Activated CD8-positive, alpha-beta memory T cell treated with anti-CD3 and anti-CD28 coated beads, Interleukin-2, amount 10 ng/mL, durations not matched to agents 7 days and 5 days (primary cell): ENCODE results near the gene ATF7. TPM values are rescaled to one million over a fixed set of nuclear protein-coding genes. Genes with fewer than 3 reads are reported as not detected.
A peak's percentile ranks its signal among the peaks of the same experiment; 100 is the strongest.
"Not testable (repeated sequence)": the region's sequence is repeated elsewhere in the genome, so short reads cannot be mapped to it uniquely, and the experiment has no call there.

ENCODE experiments used
- ATAC-seq: fragments of 150-1000 bp; cut with Tn5 transposase; one replicate; pipeline ENCODE4 v1.10.0; 2021; ENCODE audit warnings: moderate library complexity
- CTCF ChIA-PET: fragments of 350-600 bp; sonication (Branson Sonifier 250); formaldehyde crosslinking; loops from one replicate; lab custom pipeline; 2021; ENCODE audit warnings: antibody characterized with exemption; lab: Charles Lee
- DNase-seq: peaks from one replicate; pipeline ENCODE4 v3.0.0-alpha.2; 2020
- H3K27ac Mint-ChIP-seq: one replicate; pipeline ENCODE4 v1.8.0; 2021; ENCODE audit warnings: mild to moderate bottlenecking, mixed read lengths
- H3K27me3 Mint-ChIP-seq: one replicate; pipeline ENCODE4 v1.8.0; 2021; ENCODE audit warnings: mixed read lengths
- H3K36me3 Mint-ChIP-seq: one replicate; pipeline ENCODE4 v1.8.0; 2021; ENCODE audit warnings: mild to moderate bottlenecking, mixed read lengths
- H3K4me1 Mint-ChIP-seq: one replicate; pipeline ENCODE4 v1.8.0; 2021; ENCODE audit warnings: mixed read lengths
- H3K4me3 Mint-ChIP-seq: one replicate; pipeline ENCODE4 v1.8.0; 2021; ENCODE audit warnings: mild to moderate bottlenecking, moderate library complexity, mixed read lengths
- H3K9me3 Mint-ChIP-seq: one replicate; pipeline ENCODE4 v1.8.0; 2022; ENCODE audit warnings: low read depth, mixed read lengths
- total RNA-seq, 2 experiments: library from RNA; stranded (reverse); gene quantifications; one replicate each; pipeline ENCODE4 v1.2.3, GENCODE V29; 2021

ATF7 gene
- total RNA-seq, 2 experiments from 2014 or later, result 24.6 to 33.8 TPM

GRCh38 chr12:53482626-53483168 is 143.5 kb downstream of the ATF7 start:
- CTCF ChIA-PET, result interaction anchor here (0.5 to 2.2 kb wide), 8 partner anchors 9 to 597 kb away, joined by 3 to 9 read pairs (median 4); partner anchors contain the start of gene AAAS
- DNase-seq, result no peak
- Mint-ChIP-seq H3K27ac (no peak overlapping the region), H3K9me3 (no peaks in the 10 kb centered on the region), H3K36me3 (peaks cover 53% of the 10 kb centered on the region), H3K4me3 (no peak overlapping the region), H3K27me3 (no peaks in the 10 kb centered on the region), H3K4me1 (peaks cover 13% of the 10 kb centered on the region)
- peak; percentile 7 for ATAC-seq

DNA sequence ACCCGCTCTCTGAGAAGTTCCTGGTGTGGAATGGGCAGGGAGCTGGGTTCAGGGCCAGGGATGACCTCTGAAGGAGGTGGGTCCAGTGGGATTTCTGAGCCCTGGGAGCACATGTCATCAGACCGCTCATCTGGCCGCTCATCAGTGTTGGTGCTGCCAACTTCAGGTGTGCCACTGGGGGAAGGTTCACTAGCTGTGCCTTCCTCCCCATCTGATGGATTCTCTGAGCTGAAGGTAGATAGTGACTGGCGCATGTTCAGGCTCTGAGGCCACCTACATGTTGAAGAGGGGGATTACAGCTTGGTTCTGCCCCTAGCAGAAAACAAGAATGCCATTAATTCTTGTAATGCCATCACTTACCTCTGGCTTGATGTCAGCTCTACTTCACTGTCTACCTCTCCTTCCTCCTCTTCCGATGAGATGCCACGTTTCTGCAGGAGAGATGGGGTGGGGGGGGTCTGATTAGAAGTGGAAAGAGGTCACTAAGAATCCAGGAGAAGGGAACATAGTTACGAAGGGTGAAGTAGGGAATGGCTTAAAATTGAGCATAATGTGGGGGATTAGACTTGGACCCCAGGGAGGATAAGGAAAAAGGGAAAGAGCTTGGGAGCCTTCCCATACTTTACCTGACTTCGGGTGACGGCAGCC is 144.1 kb downstream of the ATF7 start:
- Mint-ChIP-seq H3K27ac (no peak overlapping the region), H3K4me3 (no peak overlapping the region), H3K9me3 (no peaks in the 10 kb centered on the region), H3K4me1 (peaks cover 13% of the 10 kb centered on the region), H3K36me3 (peaks cover 53% of the 10 kb centered on the region), H3K27me3 (no peaks in the 10 kb centered on the region)
- ATAC-seq (peak; percentile 38), DNase-seq (no peak)
- CTCF ChIA-PET, result interaction anchor here (0.6 to 2.2 kb wide), 7 partner anchors 9 to 161 kb away, joined by 3 to 9 read pairs (median 5); partner anchors contain the start of gene AAAS

DNA sequence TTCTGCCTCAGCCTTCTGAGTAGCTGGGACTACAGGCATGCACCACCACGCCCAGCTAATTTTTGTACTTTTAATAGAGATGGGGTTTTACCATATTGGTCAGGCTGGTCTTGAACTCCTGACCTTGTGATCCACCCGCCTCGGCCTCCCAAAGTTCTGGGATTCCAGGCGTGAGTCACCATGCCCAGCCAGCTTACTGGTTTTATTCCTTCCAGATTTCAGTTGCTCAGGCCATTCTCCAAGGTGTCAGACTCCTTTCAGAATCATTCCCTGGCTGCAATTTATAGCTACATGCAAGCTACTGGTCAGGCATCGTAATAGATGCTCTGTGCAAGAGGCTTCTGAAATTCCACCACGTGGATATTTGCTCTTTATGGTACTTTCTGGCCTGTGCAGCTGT is 144.7 kb downstream of the ATF7 start:
- H3K9me3 Mint-ChIP-seq, DNase-seq, ATAC-seq, H3K4me3 Mint-ChIP-seq, H3K27ac Mint-ChIP-seq, H3K27me3 Mint-ChIP-seq: not testable (repeated sequence)
- H3K36me3 Mint-ChIP-seq, result peaks cover 56% of the 10 kb centered on the region
- peaks cover 13% of the 10 kb centered on the region for H3K4me1 Mint-ChIP-seq
- CTCF ChIA-PET, result interaction anchor here (0.6 to 2.2 kb wide), 7 partner anchors 8 to 161 kb away, joined by 3 to 9 read pairs (median 5); partner anchors contain the start of gene AAAS

DNA sequence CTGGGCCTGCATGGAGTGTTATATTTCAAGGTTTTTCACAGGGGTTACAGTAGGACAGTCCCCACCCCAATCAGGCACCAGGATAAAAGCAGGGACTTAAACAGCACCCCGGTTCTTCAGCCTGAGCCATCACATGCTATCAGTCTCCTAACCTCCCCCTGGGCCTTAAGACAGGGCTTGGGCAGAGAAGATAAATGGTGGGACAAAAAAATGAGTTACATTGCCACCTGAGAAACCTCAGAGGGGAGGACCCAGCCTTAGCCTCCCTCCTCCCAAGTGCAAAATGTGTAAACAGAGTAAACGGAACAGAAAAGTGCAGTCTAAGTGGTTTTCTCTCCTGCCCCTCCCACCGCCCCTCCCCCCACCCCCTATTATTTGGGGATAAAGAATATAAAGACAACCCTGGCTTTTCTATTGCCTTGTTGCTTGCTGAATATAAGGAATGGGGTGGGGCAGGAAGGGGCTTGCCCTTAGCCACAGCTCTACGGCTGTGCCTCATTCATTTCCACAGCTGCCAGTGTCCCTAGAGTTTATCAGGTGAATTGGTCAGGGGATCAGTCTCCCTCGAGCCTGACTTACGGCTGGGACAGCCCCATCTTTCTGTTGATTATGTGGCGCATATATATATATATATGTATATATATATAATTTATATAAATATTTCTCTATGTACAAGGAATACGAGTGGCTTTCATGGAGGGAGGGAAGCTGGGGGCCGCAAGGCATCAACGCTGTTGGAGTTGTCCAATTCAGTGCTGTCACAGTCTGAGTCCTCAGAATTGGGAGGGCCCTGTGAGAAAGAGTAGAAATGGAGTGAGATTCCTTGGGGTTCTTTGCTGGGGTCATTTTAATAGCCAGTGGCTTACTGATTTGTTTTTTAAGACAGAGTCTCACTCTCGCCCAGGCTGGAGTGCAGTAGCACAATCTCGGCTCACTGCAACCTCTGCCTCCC is 145.4 kb downstream of the ATF7 start:
- Mint-ChIP-seq H3K9me3 (no peaks in the 10 kb centered on the region), H3K4me1 (peaks cover 8% of the 10 kb centered on the region), H3K36me3 (peaks cover 59% of the 10 kb centered on the region), H3K27ac (no peak overlapping the region), H3K4me3 (no peak overlapping the region), H3K27me3 (no peaks in the 10 kb centered on the region)
- DNase-seq (no peak), ATAC-seq (no peak)
- CTCF ChIA-PET, result interaction anchor here (0.6 to 2.2 kb wide), 4 partner anchors 8 to 28 kb away, joined by 3 to 9 read pairs (median 6); no protein-coding TSS in a partner anchor

DNA sequence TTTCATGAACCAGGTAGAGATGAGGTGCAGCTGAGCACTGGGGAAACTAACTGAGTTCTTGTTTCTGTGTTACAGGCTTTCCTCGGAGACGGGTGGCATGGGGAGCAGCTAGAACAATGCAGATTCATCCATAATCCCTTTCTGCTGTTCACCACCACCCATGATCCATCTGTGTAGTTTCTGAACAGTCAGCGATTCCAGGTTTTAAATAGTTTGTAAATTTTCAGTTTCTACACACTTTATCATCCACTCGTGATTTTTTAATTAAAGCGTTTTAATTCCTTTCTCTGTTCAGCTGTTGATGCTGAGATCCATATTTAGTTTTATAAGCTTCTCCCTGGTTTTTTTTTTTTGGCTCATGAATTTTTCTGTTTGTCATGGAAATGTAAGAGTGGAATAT is 146.9 kb downstream of the ATF7 start:
- Mint-ChIP-seq H3K36me3 (peaks cover 65% of the 10 kb centered on the region), H3K4me3 (no peak overlapping the region), H3K27me3 (no peaks in the 10 kb centered on the region), H3K9me3 (no peaks in the 10 kb centered on the region), H3K27ac (no peak overlapping the region), H3K4me1 (peaks cover 18% of the 10 kb centered on the region)
- no peak for DNase-seq
- ATAC-seq, result no peak
- CTCF ChIA-PET, result interaction anchor here (0.9 to 4.6 kb wide), 3 partner anchors 22 to 196 kb away, joined by 3 to 20 read pairs (median 5); partner anchors contain the start of genes ATP5MC2 and TARBP2

GRCh38 chr12:53478865-53479264 is 147.3 kb downstream of the ATF7 start:
- Mint-ChIP-seq H3K27ac (no peak overlapping the region), H3K4me1 (peaks cover 22% of the 10 kb centered on the region), H3K27me3 (no peaks in the 10 kb centered on the region), H3K4me3 (no peak overlapping the region), H3K9me3 (no peaks in the 10 kb centered on the region), H3K36me3 (peaks cover 67% of the 10 kb centered on the region)
- DNase-seq (no peak), ATAC-seq (no peak)
- CTCF ChIA-PET, result interaction anchor here (0.9 to 4.6 kb wide), 4 partner anchors 10 to 197 kb away, joined by 3 to 20 read pairs (median 4); partner anchors contain the start of genes ATP5MC2 and TARBP2

DNA sequence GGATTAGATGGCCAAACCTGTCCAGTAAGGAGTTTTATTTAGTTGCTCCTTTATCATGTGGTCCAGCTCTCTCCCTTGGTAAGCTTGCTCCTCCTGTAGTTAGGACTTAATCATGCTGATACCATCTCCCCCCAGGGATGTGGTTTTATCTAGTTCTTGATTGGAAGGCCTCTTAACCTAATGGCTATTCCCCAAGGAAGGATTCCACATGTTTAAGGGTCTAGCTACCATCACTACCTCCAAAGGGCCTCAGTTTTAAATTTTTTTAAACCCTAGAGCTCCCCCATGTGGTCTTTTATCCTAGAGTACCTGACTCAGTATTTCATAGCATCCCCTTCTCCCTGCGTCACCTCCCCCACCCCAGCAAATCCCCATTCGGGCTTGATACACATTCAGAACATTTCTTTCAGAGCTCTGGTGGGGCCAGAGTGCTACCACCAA is 149.4 kb downstream of the ATF7 start:
- Mint-ChIP-seq H3K27ac (no peak overlapping the region), H3K4me1 (peaks cover 40% of the 10 kb centered on the region), H3K4me3 (no peak overlapping the region), H3K27me3 (no peaks in the 10 kb centered on the region), H3K9me3 (no peaks in the 10 kb centered on the region), H3K36me3 (peaks cover 67% of the 10 kb centered on the region)
- CTCF ChIA-PET, result interaction anchor here (0.6 to 4.6 kb wide), 13 partner anchors 9 to 155 kb away, joined by 3 to 20 read pairs (median 5); partner anchors contain the start of genes AAAS and MAP3K12
- no peak for ATAC-seq
- no peak for DNase-seq

- Mint-ChIP-seq H3K9me3 (no peaks in the 10 kb centered on the region), H3K4me1 (peaks cover 46% of the 10 kb centered on the region), H3K27me3 (no peaks in the 10 kb centered on the region), H3K27ac (peak overlapping the region; percentile 76), H3K36me3 (peaks cover 72% of the 10 kb centered on the region), H3K4me3 (peak overlapping the region; percentile 29)
- no peak for DNase-seq
- peak; percentile 27 for ATAC-seq
- CTCF ChIA-PET, result interaction anchor here (1.0 to 4.6 kb wide), 7 partner anchors 20 to 341 kb away, joined by 3 to 20 read pairs (median 5); no protein-coding TSS in a partner anchor
Observed at GRCh38 chr12:53474819-53475218, 151.4 kb downstream of the ATF7 start.

DNA sequence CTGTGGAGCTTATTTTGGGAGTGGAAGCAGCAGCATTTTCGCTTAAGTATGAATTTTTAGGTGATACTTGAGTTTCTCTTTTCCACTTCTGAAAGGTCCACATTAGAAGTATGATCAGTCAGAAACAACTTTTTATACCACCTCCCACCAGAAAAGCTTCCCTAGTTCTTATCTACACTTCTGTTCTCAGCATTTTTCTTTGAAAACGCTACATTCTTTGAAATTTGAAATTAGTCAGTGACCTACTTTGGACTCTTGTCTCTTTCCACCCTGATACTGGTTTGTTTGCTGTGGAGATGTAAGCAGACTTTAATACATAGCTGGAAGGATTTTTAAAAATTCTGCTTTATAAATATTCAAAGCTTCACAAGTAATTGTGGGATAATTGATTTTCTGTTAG is 152.1 kb downstream of the ATF7 start:
- CTCF ChIA-PET, result interaction anchor here (1.5 to 2.0 kb wide), 5 partner anchors 8 to 35 kb away, joined by 3 to 7 read pairs (median 5); no protein-coding TSS in a partner anchor
- peaks cover 46% of the 10 kb centered on the region for H3K4me1 Mint-ChIP-seq

DNA sequence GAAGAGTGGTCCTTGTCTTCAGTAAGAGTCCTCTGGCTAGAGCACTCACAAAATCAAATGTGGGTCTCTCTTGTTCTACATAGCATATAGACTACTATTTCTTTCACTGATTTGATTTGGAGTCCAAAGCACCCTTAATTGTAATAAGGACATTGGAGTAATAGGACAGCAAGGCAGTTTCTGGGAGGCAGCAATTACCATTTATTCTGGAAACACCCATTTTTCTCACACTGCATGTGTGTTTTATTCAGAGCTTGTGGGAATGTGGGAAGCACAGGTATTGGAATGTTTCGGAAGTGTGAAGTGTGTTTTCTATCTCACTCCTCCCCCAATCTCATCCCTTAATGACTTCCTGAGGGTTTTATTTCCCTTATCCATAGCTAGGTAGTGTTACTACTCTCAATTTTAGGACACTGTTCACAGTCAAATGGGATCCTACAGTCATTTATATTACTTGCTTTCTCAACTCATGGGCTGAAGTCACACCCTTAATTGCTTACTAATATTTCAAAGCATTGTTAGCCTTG is 154.1 kb downstream of the ATF7 start:
- peaks cover 47% of the 10 kb centered on the region for H3K4me1 Mint-ChIP-seq
- no peak for ATAC-seq
- H3K27me3 Mint-ChIP-seq, result no peaks in the 10 kb centered on the region
- no peak overlapping the region for H3K27ac Mint-ChIP-seq
- no peak for DNase-seq
- no peak overlapping the region for H3K4me3 Mint-ChIP-seq
- H3K36me3 Mint-ChIP-seq, result peaks cover 73% of the 10 kb centered on the region
- no peaks in the 10 kb centered on the region for H3K9me3 Mint-ChIP-seq
- CTCF ChIA-PET, result interaction anchor here (1.1 to 1.7 kb wide), 4 partner anchors 10 to 147 kb away, joined by 3 to 6 read pairs (median 4); no protein-coding TSS in a partner anchor

More for the DNA sequence above, 152.1 kb downstream of the ATF7 start:
- no peaks in the 10 kb centered on the region for H3K9me3 Mint-ChIP-seq
- no peak overlapping the region for H3K4me3 Mint-ChIP-seq
- H3K27me3 Mint-ChIP-seq, result no peaks in the 10 kb centered on the region
- H3K27ac Mint-ChIP-seq, result peak overlapping the region; percentile 69
- no peak for DNase-seq
- no peak for ATAC-seq
- H3K36me3 Mint-ChIP-seq, result peaks cover 68% of the 10 kb centered on the region

DNA sequence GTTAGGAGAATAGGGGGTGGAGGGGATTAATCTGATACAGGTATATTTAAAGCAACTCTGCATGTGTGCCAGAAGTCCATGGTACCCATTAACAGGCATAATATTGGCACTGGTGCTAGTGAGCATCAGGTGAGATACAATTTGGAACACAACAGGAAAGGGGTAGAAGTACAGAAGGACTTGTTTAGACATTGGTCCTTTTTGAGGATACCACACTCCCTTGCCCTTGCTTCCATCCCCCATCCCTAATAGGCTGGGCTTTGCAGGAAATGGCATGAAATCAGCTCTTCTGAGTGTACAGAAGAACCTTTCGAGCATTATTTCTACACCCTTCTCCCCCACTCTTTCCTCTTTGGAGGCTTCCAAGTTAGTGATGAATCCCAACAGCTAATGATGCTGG is 157.9 kb downstream of the ATF7 start:
- CTCF ChIA-PET, result interaction anchor here (1.2 to 1.4 kb wide), 2 partner anchors 10 to 40 kb away, joined by 3 to 4 read pairs; no protein-coding TSS in a partner anchor
- no peaks in the 10 kb centered on the region for H3K27me3 Mint-ChIP-seq
- H3K4me1 Mint-ChIP-seq, result peaks cover 38% of the 10 kb centered on the region
- H3K4me3 Mint-ChIP-seq, result no peak overlapping the region
- peak overlapping the region; percentile 43 for H3K27ac Mint-ChIP-seq
- no peak for ATAC-seq
- H3K9me3 Mint-ChIP-seq, result no peaks in the 10 kb centered on the region
- DNase-seq, result no peak
- peaks cover 73% of the 10 kb centered on the region for H3K36me3 Mint-ChIP-seq

- no peak for ATAC-seq
- no peak overlapping the region for H3K27ac Mint-ChIP-seq
- H3K9me3 Mint-ChIP-seq, result no peaks in the 10 kb centered on the region
- no peak for DNase-seq
- H3K36me3 Mint-ChIP-seq, result peaks cover 77% of the 10 kb centered on the region
- H3K4me1 Mint-ChIP-seq, result peaks cover 38% of the 10 kb centered on the region
- no peaks in the 10 kb centered on the region for H3K27me3 Mint-ChIP-seq
- CTCF ChIA-PET, result interaction anchor here (1.4 kb wide), 1 partner anchor 41 kb away, joined by 3 read pairs; no protein-coding TSS in a partner anchor
- no peak overlapping the region for H3K4me3 Mint-ChIP-seq
Observed at GRCh38 chr12:53467880-53468279, 158.3 kb downstream of the ATF7 start.
